ENCODE measurements around the gene AFF3.

DNA sequence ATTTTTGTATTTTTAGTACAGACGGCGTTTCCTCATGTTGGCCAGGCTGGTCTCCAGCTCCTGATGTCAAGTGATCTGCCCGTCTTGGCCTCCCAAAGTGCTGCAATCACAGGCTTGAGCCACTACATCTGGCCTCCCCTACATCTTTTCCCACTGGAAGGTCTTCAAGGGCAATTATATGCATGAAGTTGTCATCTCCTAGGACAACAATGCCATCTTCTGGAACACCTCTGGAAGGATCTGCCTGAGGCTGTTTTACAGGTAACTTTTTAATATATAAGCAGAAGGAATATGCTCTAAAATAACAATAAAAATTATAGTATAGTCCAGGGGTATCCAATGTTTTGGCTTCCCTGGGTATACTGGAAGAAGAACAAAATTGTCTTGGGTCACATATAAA lies 321.4 kb downstream of the AFF3 start:
- no peak for TF ChIP-seq HNF4G (IDR thresholded peaks at IDR 0.05)
- TF ChIP-seq, protein P1, sequence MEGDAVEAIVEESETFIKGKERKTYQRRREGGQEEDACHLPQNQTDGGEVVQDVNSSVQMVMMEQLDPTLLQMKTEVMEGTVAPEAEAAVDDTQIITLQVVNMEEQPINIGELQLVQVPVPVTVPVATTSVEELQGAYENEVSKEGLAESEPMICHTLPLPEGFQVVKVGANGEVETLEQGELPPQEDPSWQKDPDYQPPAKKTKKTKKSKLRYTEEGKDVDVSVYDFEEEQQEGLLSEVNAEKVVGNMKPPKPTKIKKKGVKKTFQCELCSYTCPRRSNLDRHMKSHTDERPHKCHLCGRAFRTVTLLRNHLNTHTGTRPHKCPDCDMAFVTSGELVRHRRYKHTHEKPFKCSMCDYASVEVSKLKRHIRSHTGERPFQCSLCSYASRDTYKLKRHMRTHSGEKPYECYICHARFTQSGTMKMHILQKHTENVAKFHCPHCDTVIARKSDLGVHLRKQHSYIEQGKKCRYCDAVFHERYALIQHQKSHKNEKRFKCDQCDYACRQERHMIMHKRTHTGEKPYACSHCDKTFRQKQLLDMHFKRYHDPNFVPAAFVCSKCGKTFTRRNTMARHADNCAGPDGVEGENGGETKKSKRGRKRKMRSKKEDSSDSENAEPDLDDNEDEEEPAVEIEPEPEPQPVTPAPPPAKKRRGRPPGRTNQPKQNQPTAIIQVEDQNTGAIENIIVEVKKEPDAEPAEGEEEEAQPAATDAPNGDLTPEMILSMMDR (IDR thresholded peaks at IDR 0.05; ENCODE audit: low read depth, low read length, missing input control): no peak

All from liver (tissue), 3 donors.